HEK293 (cell line): ENCODE data around the gene ARHGAP24.

ENCODE experiments used
- CTCF ChIA-PET: fragments of 350-600 bp; formaldehyde crosslinking; extraction: SDS; loops from one replicate; lab custom pipeline; 2021; ENCODE audit warnings: antibody characterized with exemption; lab: Yijun Ruan, JAX
- POLR2A ChIA-PET: fragments of 300-600 bp; formaldehyde crosslinking; extraction: SDS; loops from one replicate; lab custom pipeline; 2020; ENCODE audit warnings: antibody characterized with exemption, inconsistent platforms; lab: Yijun Ruan, JAX
- H3K27ac ChIP-seq: fragments of 200-500 bp; sonication (Bioruptor generic); 2 replicates; pipeline ENCODE4 v1.5.1; 2014; ENCODE audit warnings: low read depth, low read length, control low read depth, inconsistent platforms; ENCODE audit errors: extremely low read depth
- H3K36me3 ChIP-seq, 2 experiments: fragments of 200-500 bp in 1 of 2; sonication (Bioruptor generic) in 1 of 2; 1 replicate in 1 of 2; 2 replicates in 1 of 2; pipeline ENCODE4 v1.5.1; 2014 to 2017; ENCODE audit warnings: inconsistent platforms in 2 of 2, low read length in 2 of 2; ENCODE audit not compliant: control insufficient read depth in 2 of 2, insufficient read depth in 1 of 2
- H3K4me1 ChIP-seq: fragments of 200-500 bp; sonication (Bioruptor generic); 2 replicates; pipeline ENCODE4 v1.5.1; 2014; ENCODE audit warnings: mild to moderate bottlenecking, low read length, inconsistent platforms; ENCODE audit not compliant: control insufficient read depth, insufficient read depth
- H3K4me3 ChIP-seq: 2 replicates; pipeline ENCODE4 v1.5.1; 2011; ENCODE audit warnings: low read depth, mild to moderate bottlenecking, control low read depth, low read length, moderate library complexity
- H3K9me3 ChIP-seq: fragments of 200-500 bp; sonication (Bioruptor generic); 2 replicates; pipeline ENCODE4 v1.5.1; 2014; ENCODE audit warnings: low read depth, low read length, inconsistent platforms; ENCODE audit not compliant: control insufficient read depth, insufficient read depth
- BCL11A ChIP-seq: fragments of 450-650 bp; formaldehyde crosslinking; IDR thresholded peaks from 2 replicates; pipeline ENCODE4 v1.5.1; 2016; ENCODE audit warnings: low read depth, missing biosample characterization, missing genetic modification characterization
- GFI1B ChIP-seq: fragments of 450-650 bp; formaldehyde crosslinking; IDR thresholded peaks from 2 replicates; pipeline ENCODE4 v1.5.1; 2016; ENCODE audit warnings: missing biosample characterization, missing genetic modification characterization
- GLI2 ChIP-seq: fragments of 450-650 bp; formaldehyde crosslinking; IDR thresholded peaks from 2 replicates; pipeline ENCODE4; 2017; ENCODE audit warnings: missing biosample characterization, missing genetic modification characterization, low read depth, borderline replicate concordance
- GLI4 ChIP-seq: fragments of 450-650 bp; formaldehyde crosslinking; IDR thresholded peaks from 2 replicates; pipeline ENCODE4 v1.5.1; 2016; ENCODE audit warnings: missing biosample characterization, missing genetic modification characterization
- HOXC10 ChIP-seq: sonication (generic); formaldehyde crosslinking; IDR thresholded peaks from 2 replicates; pipeline ENCODE4 v1.8.1; 2023; ENCODE audit warnings: mild to moderate bottlenecking, missing genetic modification reagents
- PRDM4 ChIP-seq: fragments of 450-650 bp; formaldehyde crosslinking; IDR thresholded peaks from 2 replicates; pipeline ENCODE4 v1.5.1; 2017; ENCODE audit warnings: missing biosample characterization, missing genetic modification characterization
- SCRT1 ChIP-seq: fragments of 450-650 bp; formaldehyde crosslinking; IDR thresholded peaks from 2 replicates; pipeline ENCODE4 v1.5.1; 2016; ENCODE audit warnings: missing biosample characterization, missing genetic modification characterization, borderline replicate concordance
- TCF7L2 ChIP-seq: IDR thresholded peaks from 2 replicates; pipeline ENCODE4 v1.6.1; 2011; ENCODE audit warnings: low read depth, mild to moderate bottlenecking, inconsistent platforms, low read length, moderate library complexity, borderline replicate concordance
- ZFHX2 ChIP-seq: fragments of 450-650 bp; formaldehyde crosslinking; conservative IDR thresholded peaks from 2 replicates; pipeline ENCODE4 v1.5.1; 2016; ENCODE audit warnings: missing biosample characterization, missing genetic modification characterization
- ZFP41 ChIP-seq: fragments of 450-650 bp; formaldehyde crosslinking; IDR thresholded peaks from 2 replicates; pipeline ENCODE4 v1.5.1; 2016; ENCODE audit warnings: missing biosample characterization, missing genetic modification characterization, borderline replicate concordance
- ZNF138 ChIP-seq: fragments of 450-650 bp; formaldehyde crosslinking; IDR thresholded peaks from 2 replicates; pipeline ENCODE4 v1.5.1; 2016; ENCODE audit warnings: missing biosample characterization, missing genetic modification characterization, borderline replicate concordance
- ZNF16 ChIP-seq: fragments of 450-650 bp; formaldehyde crosslinking; IDR thresholded peaks from 2 replicates; pipeline ENCODE4 v1.5.1; 2016; ENCODE audit warnings: low read depth, missing biosample characterization, missing genetic modification characterization
- ZNF169 ChIP-seq: fragments of 450-650 bp; formaldehyde crosslinking; IDR thresholded peaks from 2 replicates; pipeline ENCODE4 v1.5.1; 2016; ENCODE audit warnings: missing biosample characterization, missing genetic modification characterization
- ZNF37A ChIP-seq: fragments of 450-650 bp; IDR thresholded peaks from 2 replicates; pipeline ENCODE4 v1.5.1; 2018; ENCODE audit warnings: missing biosample characterization, missing genetic modification characterization
- ZNF398 ChIP-seq: fragments of 450-650 bp; formaldehyde crosslinking; IDR thresholded peaks from 2 replicates; pipeline ENCODE4 v1.5.1; 2017; ENCODE audit warnings: missing biosample characterization, missing genetic modification characterization
- ZNF624 ChIP-seq: fragments of 450-650 bp; formaldehyde crosslinking; IDR thresholded peaks from 2 replicates; pipeline ENCODE4 v1.5.1; 2017; ENCODE audit warnings: missing biosample characterization, missing genetic modification characterization
- ZNF76 ChIP-seq: fragments of 450-650 bp; formaldehyde crosslinking; IDR thresholded peaks from 2 replicates; pipeline ENCODE4; 2016; ENCODE audit warnings: low read depth, missing biosample characterization, missing genetic modification characterization, borderline replicate concordance
- ZNF777 ChIP-seq: fragments of 450-650 bp; formaldehyde crosslinking; IDR thresholded peaks from 2 replicates; pipeline ENCODE4 v1.5.1; 2017; ENCODE audit warnings: missing biosample characterization, missing genetic modification characterization, borderline replicate concordance
- ZNF785 ChIP-seq: fragments of 450-650 bp; formaldehyde crosslinking; IDR thresholded peaks from 2 replicates; pipeline ENCODE4 v1.5.1; 2016; ENCODE audit warnings: missing biosample characterization, missing genetic modification characterization
- ZSCAN5A ChIP-seq: fragments of 450-650 bp; formaldehyde crosslinking; IDR thresholded peaks from 2 replicates; pipeline ENCODE4 v1.5.1; 2016; ENCODE audit warnings: missing biosample characterization, missing genetic modification characterization
- TF ChIP-seq, protein P1 (sequence below): fragments of 450-650 bp; formaldehyde crosslinking; IDR thresholded peaks from 2 replicates; pipeline ENCODE4 v1.5.1; 2016; ENCODE audit warnings: missing biosample characterization, missing genetic modification characterization, low read depth
- TF ChIP-seq, protein P2 (sequence below): fragments of 450-650 bp; formaldehyde crosslinking; IDR thresholded peaks from 2 replicates; pipeline ENCODE4 v1.5.1; 2016; ENCODE audit warnings: missing biosample characterization, missing genetic modification characterization

The ARHGAP24 gene

GRCh38 chr4:85784348-85784747 is 309.4 kb downstream of the ARHGAP24 start:
- no peak overlapping the region for H3K27ac ChIP-seq
- H3K36me3 ChIP-seq, result no peaks in the 10 kb centered on the region
- POLR2A ChIA-PET, result no interaction called here
- no peaks in the 10 kb centered on the region for H3K4me1 ChIP-seq
- no peaks in the 10 kb centered on the region for H3K9me3 ChIP-seq
- CTCF ChIA-PET, result no interaction called here
- TF ChIP-seq GLI2 (tag by site-specific recombination) (no peak), ZFHX2 (no peak), ZNF777 (tag by site-specific recombination) (no peak), BCL11A (tag by site-specific recombination) (no peak), ZNF16 (tag by site-specific recombination) (no peak), ZNF624 (tag by site-specific recombination) (no peak), GLI4 (tag by site-specific recombination) (no peak), HOXC10 (CRISPR knock-in tag) (no peak), SCRT1 (tag by site-specific recombination) (no peak), ZSCAN5A (tag by site-specific recombination) (no peak), ZNF138 (tag by site-specific recombination) (no peak)
- TF ChIP-seq, protein P1, sequence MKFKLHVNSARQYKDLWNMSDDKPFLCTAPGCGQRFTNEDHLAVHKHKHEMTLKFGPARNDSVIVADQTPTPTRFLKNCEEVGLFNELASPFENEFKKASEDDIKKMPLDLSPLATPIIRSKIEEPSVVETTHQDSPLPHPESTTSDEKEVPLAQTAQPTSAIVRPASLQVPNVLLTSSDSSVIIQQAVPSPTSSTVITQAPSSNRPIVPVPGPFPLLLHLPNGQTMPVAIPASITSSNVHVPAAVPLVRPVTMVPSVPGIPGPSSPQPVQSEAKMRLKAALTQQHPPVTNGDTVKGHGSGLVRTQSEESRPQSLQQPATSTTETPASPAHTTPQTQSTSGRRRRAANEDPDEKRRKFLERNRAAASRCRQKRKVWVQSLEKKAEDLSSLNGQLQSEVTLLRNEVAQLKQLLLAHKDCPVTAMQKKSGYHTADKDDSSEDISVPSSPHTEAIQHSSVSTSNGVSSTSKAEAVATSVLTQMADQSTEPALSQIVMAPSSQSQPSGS (tag by site-specific recombination), result no peak
- no peak overlapping the region for H3K4me3 ChIP-seq

DNA sequence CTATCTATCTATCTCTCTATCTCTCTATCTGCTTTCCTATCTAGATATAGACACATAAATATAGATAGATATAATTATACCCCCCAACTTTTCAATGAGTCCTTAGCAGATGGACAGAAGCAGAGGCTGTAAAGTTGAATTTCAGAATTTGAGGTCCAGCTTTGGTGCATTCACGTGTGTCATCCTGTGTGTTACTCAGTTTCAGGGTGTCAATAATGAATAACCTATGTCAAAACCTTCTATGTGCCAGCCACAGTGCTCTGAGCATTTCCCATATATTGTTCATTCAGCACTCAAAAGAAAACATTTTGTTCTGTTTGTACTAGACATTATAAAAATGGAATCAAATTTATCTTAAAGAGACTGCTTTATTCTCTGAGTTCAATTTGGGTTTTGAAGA is 310.0 kb downstream of the ARHGAP24 start:
- POLR2A ChIA-PET, result no interaction called here
- TF ChIP-seq ZNF76 (tag by site-specific recombination), result no peak
- TF ChIP-seq, all 188 proteins: peak for 0
- Histone ChIP-seq H3K4me3 (no peak overlapping the region), H3K36me3 (no peaks in the 10 kb centered on the region), H3K9me3 (no peaks in the 10 kb centered on the region), H3K4me1 (no peaks in the 10 kb centered on the region), H3K27ac (no peak overlapping the region)
- CTCF ChIA-PET, result no interaction called here

GRCh38 chr4:85787133-85787532 is 312.2 kb downstream of the ARHGAP24 start:
- H3K27ac ChIP-seq, result no peak overlapping the region
- POLR2A ChIA-PET, result no interaction called here
- CTCF ChIA-PET, result interaction anchor here (0.6 to 1.9 kb wide), 2 partner anchors 10 to 17 kb away, joined by 3 to 12 read pairs; no protein-coding TSS in a partner anchor
- no peaks in the 10 kb centered on the region for H3K9me3 ChIP-seq
- no peaks in the 10 kb centered on the region for H3K4me1 ChIP-seq
- no peaks in the 10 kb centered on the region for H3K36me3 ChIP-seq
- no peak overlapping the region for H3K4me3 ChIP-seq
- no peak for TF ChIP-seq ZNF37A (tag by site-specific recombination)
- no peak for TF ChIP-seq ZFP41
- no peak for TF ChIP-seq ZNF398 (tag by site-specific recombination)
- TF ChIP-seq PRDM4 (tag by site-specific recombination), result no peak
- TF ChIP-seq, protein P2, sequence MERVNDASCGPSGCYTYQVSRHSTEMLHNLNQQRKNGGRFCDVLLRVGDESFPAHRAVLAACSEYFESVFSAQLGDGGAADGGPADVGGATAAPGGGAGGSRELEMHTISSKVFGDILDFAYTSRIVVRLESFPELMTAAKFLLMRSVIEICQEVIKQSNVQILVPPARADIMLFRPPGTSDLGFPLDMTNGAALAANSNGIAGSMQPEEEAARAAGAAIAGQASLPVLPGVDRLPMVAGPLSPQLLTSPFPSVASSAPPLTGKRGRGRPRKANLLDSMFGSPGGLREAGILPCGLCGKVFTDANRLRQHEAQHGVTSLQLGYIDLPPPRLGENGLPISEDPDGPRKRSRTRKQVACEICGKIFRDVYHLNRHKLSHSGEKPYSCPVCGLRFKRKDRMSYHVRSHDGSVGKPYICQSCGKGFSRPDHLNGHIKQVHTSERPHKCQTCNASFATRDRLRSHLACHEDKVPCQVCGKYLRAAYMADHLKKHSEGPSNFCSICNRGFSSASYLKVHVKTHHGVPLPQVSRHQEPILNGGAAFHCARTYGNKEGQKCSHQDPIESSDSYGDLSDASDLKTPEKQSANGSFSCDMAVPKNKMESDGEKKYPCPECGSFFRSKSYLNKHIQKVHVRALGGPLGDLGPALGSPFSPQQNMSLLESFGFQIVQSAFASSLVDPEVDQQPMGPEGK (tag by site-specific recombination), result no peak
- no peak for TF ChIP-seq TCF7L2
- TF ChIP-seq ZNF76 (tag by site-specific recombination), result no peak
- TF ChIP-seq GFI1B (tag by site-specific recombination), result no peak
- no peak for TF ChIP-seq ZNF169 (tag by site-specific recombination)
- TF ChIP-seq HOXC10 (CRISPR knock-in tag), result no peak
- TF ChIP-seq GLI4 (tag by site-specific recombination), result no peak
- TF ChIP-seq ZNF785 (tag by site-specific recombination), result no peak
